Endothelial cell of umbilical vein (primary cell): Measurements from ENCODE around the gene CCDC124. TPM values are rescaled to one million over a fixed set of nuclear protein-coding genes. Genes with fewer than 3 reads are reported as not detected.

Experiments used
- BruUV-seq: library from RNA; stranded (reverse); fragments of 400-500 nt; replicated peaks from 2 replicates; lab custom pipeline; 2021; lab: Mats Ljungman, UMichigan
- CTCF ChIA-PET: fragments of 300-600, 350-600 bp; sonication (Branson Sonifier 250); formaldehyde crosslinking; loops from one replicate; lab custom pipeline; 2021; ENCODE audit warnings: antibody characterized with exemption, inconsistent platforms; lab: Charles Lee
- POLR2A ChIA-PET: fragments of 300-600, 350-600 bp; sonication (Branson Sonifier 250); formaldehyde crosslinking; loops from one replicate; lab custom pipeline; 2021; ENCODE audit warnings: antibody characterized with exemption, inconsistent platforms; lab: Charles Lee
- DNase-seq: peaks from one replicate; pipeline ENCODE4 v3.0.0-alpha.2; 2011; ENCODE audit warnings: low read depth, low spot score
- FAIRE-seq: peaks from 2 replicates; lab custom pipeline; 2011; peaks lifted over from hg19 to GRCh38; lab: Jason Lieb, UNC
- H2AFZ ChIP-seq: 2 replicates; pipeline ENCODE4 v1.6.0; 2012; ENCODE audit warnings: low read depth, low read length, control low read depth, inconsistent platforms
- H3K27ac ChIP-seq: 2 replicates; pipeline ENCODE4 v1.5.1; 2011; ENCODE audit warnings: low read depth, mild to moderate bottlenecking, control low read depth, low read length, moderate library complexity; ENCODE audit not compliant: insufficient read depth
- H3K27me3 ChIP-seq, 2 experiments: 2 replicates each; pipeline versions ENCODE4 v1.6.0 to v1.6.1; 2011; ENCODE audit warnings: low read length in 2 of 2, mixed read lengths in 1 of 2; ENCODE audit not compliant: control insufficient read depth in 2 of 2, insufficient read depth in 2 of 2
- H3K36me3 ChIP-seq, 2 experiments: 2 replicates in 1 of 2; 3 replicates in 1 of 2; pipeline ENCODE4 v1.5.1; 2011; ENCODE audit warnings: low read length in 2 of 2, mild to moderate bottlenecking in 1 of 2, moderate library complexity in 1 of 2; ENCODE audit not compliant: control insufficient read depth in 2 of 2, insufficient read depth in 2 of 2; ENCODE audit errors: extremely low read depth in 1 of 2
- H3K4me1 ChIP-seq: 3 replicates; pipeline ENCODE4 v1.5.1; 2011; ENCODE audit warnings: mild to moderate bottlenecking, low read length; ENCODE audit not compliant: control insufficient read depth, insufficient read depth; ENCODE audit errors: extremely low read depth
- H3K4me2 ChIP-seq: 2 replicates; pipeline ENCODE4 v1.6.1; 2011; ENCODE audit warnings: low read length, control low read depth, mixed read lengths; ENCODE audit not compliant: insufficient read depth
- H3K4me3 ChIP-seq, 3 experiments: fragments of 200-600 bp in 1 of 3; sonication (generic), shearing (Covaris generic) in 1 of 3; replicated peaks in 1 of 3; 2 replicates each; pipeline ENCODE4 v1.5.1; 2011 to 2016; ENCODE audit warnings: control low read depth in 3 of 3, low read length in 3 of 3, mild to moderate bottlenecking in 2 of 3, inconsistent platforms in 1 of 3, low read depth in 1 of 3, moderate library complexity in 1 of 3; ENCODE audit not compliant: insufficient read depth in 1 of 3
- H3K79me2 ChIP-seq: 2 replicates; pipeline ENCODE4 v1.6.0; 2012; ENCODE audit warnings: low read length, inconsistent platforms; ENCODE audit not compliant: control insufficient read depth, insufficient read depth
- H3K9ac ChIP-seq: replicated peaks from 2 replicates; pipeline ENCODE3; 2011; ENCODE audit warnings: low read length, control low read depth; ENCODE audit not compliant: insufficient read depth; ENCODE audit errors: extremely low read depth
- H3K9me1 ChIP-seq: replicated peaks from 3 replicates; pipeline ENCODE4 v1.6.0; 2011; ENCODE audit warnings: mild to moderate bottlenecking, low read length; ENCODE audit not compliant: control insufficient read depth, insufficient read depth; ENCODE audit errors: extremely low read depth
- H3K9me3 ChIP-seq: replicated peaks from 2 replicates; pipeline ENCODE4 v1.5.1; 2012; ENCODE audit warnings: low read length, inconsistent platforms; ENCODE audit not compliant: control insufficient read depth, insufficient read depth
- H4K20me1 ChIP-seq: replicated peaks from 2 replicates; pipeline ENCODE3; 2011; ENCODE audit warnings: mild to moderate bottlenecking, low read length; ENCODE audit not compliant: control insufficient read depth, insufficient read depth; ENCODE audit errors: extremely low read depth
- EZH2 ChIP-seq: IDR thresholded peaks from 2 replicates; pipeline ENCODE4 v1.6.1; 2012; ENCODE audit warnings: borderline replicate concordance, low read depth, mild to moderate bottlenecking, moderate library complexity, low read length, inconsistent platforms; ENCODE audit not compliant: severe bottlenecking
- FOS ChIP-seq: IDR thresholded peaks from 2 replicates; pipeline ENCODE4 v1.6.1; 2011; ENCODE audit warnings: mild to moderate bottlenecking, low read length, moderate library complexity, borderline replicate concordance; ENCODE audit not compliant: insufficient read depth
- GATA2 ChIP-seq: IDR thresholded peaks from 2 replicates; pipeline ENCODE4 v1.7.0; 2011; ENCODE audit warnings: low read depth, mild to moderate bottlenecking, moderate library complexity, mixed read lengths, low read length; ENCODE audit not compliant: insufficient read length, insufficient read depth
- JUN ChIP-seq: IDR thresholded peaks from 2 replicates; pipeline ENCODE4 v1.6.1; 2011; ENCODE audit warnings: borderline replicate concordance, low read depth; ENCODE audit not compliant: insufficient read length, insufficient read depth
- MYC ChIP-seq: IDR thresholded peaks from one replicate; pipeline ENCODE4 v1.6.1; 2011; ENCODE audit warnings: mild to moderate bottlenecking, low read depth, low read length
- POLR2A ChIP-seq: IDR thresholded peaks from 2 replicates; pipeline ENCODE4 v1.6.1; 2012; ENCODE audit warnings: low read depth, mild to moderate bottlenecking, control low read depth, low read length
- POLR2AphosphoS5 ChIP-seq: IDR thresholded peaks from 2 replicates; pipeline ENCODE4 v1.6.1; 2012; ENCODE audit warnings: low read depth, mild to moderate bottlenecking, control low read depth, low read length, moderate library complexity; ENCODE audit not compliant: insufficient read depth
- dilution Hi-C: fragments of 300-500 bp; cut with MboI; formaldehyde crosslinking; loops from one replicate; pipeline ENCODE4 v1.15.0; 2019; ENCODE audit warnings: low sequenced_read_pairs; ENCODE audit not compliant: extremely low pct_ligation_motif_present
- intact Hi-C: fragments of 100-400 bp; cut with micrococcal nuclease; formaldehyde crosslinking; loops from one replicate; pipeline ENCODE4 v1.10.0; 2022
- polyA plus RNA-seq, 4 experiments: library from polyadenylated mRNA; depleted of rRNA in 3 of 4; stranded (reverse) in 3 of 4; unstranded in 1 of 4; fragments of >200 nt; gene quantifications; 2 replicates each; pipeline versions ENCODE4 v1.2.1 to v1.2.3, GENCODE V29; 2011 to 2012; ENCODE audit warnings: missing spikeins in 1 of 4
- total RNA-seq: library from RNA; stranded (reverse); gene quantifications from 2 replicates; pipeline ENCODE4 v1.2.3, GENCODE V29; 2021
- TF ChIP-seq, protein P1 (sequence below), 2 donors: IDR thresholded peaks; 1 replicate in 1 of 2; 2 replicates in 1 of 2; pipeline ENCODE4 v1.5.1; 2011; ENCODE audit warnings: low read length in 2 of 2, mild to moderate bottlenecking in 2 of 2, moderate library complexity in 2 of 2, control low read depth in 1 of 2, inconsistent platforms in 1 of 2, low read depth in 1 of 2; ENCODE audit not compliant: insufficient read depth in 1 of 2; ENCODE audit errors: extremely low read depth in 1 of 2
- TF ChIP-seq, protein P2 (sequence below): IDR thresholded peaks from 2 replicates; pipeline ENCODE4 v1.6.1; 2011; ENCODE audit not compliant: insufficient read depth, insufficient read length

CCDC124 gene
- total and polyA plus RNA-seq, 2 donors (not counting 3 experiments of a cell fraction or from before 2014, with no cell fraction given) = 101 to 115 TPM

- Histone ChIP-seq H3K4me2 (no peak overlapping the region), H3K9me3 (no peaks in the 10 kb centered on the region), H3K4me1 (no peaks in the 10 kb centered on the region), H3K4me3 (no peak overlapping the region), H2AFZ (no peak overlapping the region), H3K9me1 (no peaks in the 10 kb centered on the region), H3K36me3 (no peaks in the 10 kb centered on the region), H3K9ac (no peak overlapping the region), H3K27me3 (peaks cover 0 to 2% of the 10 kb centered on the region in 2 experiments), H3K27ac (no peak overlapping the region), H4K20me1 (no peaks in the 10 kb centered on the region), H3K79me2 (no peaks in the 10 kb centered on the region)
- DNase-seq (no peak), FAIRE-seq (no peak)
- dilution Hi-C loops = no loop called here
- ChIA-PET POLR2A (no interaction called here), CTCF (no interaction called here)
- intact Hi-C loops = no loop called here
- TF ChIP-seq FOS (no peak), GATA2 (no peak), POLR2A (no peak), EZH2 (no peak), MYC (no peak), POLR2AphosphoS5 (no peak), JUN (no peak)
- TF ChIP-seq, protein P1, sequence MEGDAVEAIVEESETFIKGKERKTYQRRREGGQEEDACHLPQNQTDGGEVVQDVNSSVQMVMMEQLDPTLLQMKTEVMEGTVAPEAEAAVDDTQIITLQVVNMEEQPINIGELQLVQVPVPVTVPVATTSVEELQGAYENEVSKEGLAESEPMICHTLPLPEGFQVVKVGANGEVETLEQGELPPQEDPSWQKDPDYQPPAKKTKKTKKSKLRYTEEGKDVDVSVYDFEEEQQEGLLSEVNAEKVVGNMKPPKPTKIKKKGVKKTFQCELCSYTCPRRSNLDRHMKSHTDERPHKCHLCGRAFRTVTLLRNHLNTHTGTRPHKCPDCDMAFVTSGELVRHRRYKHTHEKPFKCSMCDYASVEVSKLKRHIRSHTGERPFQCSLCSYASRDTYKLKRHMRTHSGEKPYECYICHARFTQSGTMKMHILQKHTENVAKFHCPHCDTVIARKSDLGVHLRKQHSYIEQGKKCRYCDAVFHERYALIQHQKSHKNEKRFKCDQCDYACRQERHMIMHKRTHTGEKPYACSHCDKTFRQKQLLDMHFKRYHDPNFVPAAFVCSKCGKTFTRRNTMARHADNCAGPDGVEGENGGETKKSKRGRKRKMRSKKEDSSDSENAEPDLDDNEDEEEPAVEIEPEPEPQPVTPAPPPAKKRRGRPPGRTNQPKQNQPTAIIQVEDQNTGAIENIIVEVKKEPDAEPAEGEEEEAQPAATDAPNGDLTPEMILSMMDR (IDR thresholded peaks at IDR 0.05; ENCODE audit: extremely low read depth in 1 of 2, insufficient read depth in 1 of 2, low read depth in 1 of 2, low read length in 2 of 2) = no peak
- TF ChIP-seq, protein P2, sequence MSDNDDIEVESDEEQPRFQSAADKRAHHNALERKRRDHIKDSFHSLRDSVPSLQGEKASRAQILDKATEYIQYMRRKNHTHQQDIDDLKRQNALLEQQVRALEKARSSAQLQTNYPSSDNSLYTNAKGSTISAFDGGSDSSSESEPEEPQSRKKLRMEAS = no peak
- BruUV-seq = no TSS peak
Observed at GRCh38 chr19:17926044-17926443, 6.8 kb upstream of the CCDC124 start.
